Measurements from ENCODE around the gene RETREG1. TPM values are rescaled to one million over a fixed set of nuclear protein-coding genes. Genes with fewer than 3 reads are reported as not detected.

RETREG1 gene
- total RNA-seq, 1 donor from 2014 or later: 22.5 TPM

DNA sequence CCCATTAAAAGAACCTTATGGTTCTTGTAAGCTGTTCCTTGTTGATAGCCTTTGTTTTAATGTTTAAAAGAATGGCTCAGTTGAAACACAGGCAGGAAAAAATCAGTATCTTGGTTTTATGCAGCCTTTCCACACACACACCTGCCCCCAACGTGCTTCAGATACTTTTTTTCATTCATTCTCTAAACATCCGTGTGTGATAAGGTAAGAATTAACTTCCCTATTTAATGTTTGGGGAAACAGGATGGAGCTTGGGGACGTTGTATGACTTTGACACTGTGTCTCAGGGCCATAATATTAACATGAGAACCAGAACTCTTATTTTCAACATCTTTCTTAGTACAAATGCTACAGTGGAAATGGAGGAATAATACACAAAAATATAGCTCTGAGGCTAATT, 145.4 kb downstream of the RETREG1 start:
- Mint-ChIP-seq H3K9me3 (no peaks in the 10 kb centered on the region), H3K4me1 (ENCODE audit: low read depth) (peaks cover 23% of the 10 kb centered on the region), H3K27ac (no peak overlapping the region), H3K4me3 (no peak overlapping the region), H3K27me3 (ENCODE audit: insufficient read depth) (no peaks in the 10 kb centered on the region), H3K36me3 (ENCODE audit: low read depth) (peaks cover 8% of the 10 kb centered on the region)
- intact Hi-C loops (cut with micrococcal nuclease): no loop called here
- no peak for DNase-seq (ENCODE audit: low spot score)

DNA sequence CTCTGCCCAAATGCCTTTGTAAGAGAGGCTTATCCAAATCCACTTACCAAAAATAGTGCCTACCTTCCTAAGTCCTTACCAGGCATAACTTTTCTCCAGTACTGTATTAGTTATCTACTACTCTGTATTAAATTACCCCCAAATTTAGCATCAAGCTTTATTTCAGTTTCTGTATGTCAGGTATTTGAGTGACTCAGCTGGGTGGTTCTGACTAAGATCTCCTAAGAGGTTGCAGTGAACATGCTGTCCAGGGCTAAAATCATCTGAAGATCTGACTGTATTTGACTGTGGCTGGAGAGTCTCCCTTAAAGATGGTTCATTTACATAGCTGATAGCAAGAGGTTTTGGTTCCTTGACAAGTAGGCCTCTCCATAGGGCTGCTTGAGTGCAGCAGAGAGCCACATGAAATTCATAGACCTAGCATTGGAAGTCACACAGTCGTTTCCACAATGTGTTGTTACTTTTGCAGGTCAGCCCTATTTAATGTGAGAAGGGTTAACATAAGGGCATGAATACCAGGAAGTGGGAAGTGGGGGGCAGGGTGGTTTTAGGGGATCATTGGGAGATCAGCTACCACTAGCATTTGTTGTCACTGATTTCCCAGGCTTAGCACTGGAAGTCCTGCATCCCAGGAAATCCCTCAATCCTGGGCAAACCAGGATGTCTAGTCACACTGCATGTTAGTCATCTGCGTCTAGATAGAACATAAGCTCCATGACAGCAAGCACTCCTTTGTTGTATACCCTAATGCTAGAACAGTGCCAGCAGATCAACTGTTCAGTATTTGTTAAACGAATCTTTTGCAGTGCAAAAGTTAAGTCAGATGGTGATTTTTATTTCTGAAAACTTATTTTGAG, 149.2 kb downstream of the RETREG1 start:
- H3K27me3 Mint-ChIP-seq (ENCODE audit: insufficient read depth): no peaks in the 10 kb centered on the region
- no peak for DNase-seq (ENCODE audit: low spot score)
- intact Hi-C loops (cut with micrococcal nuclease): loop anchor here (1.0 to 10.0 kb wide), 7 partner anchors 8 to 1885 kb away; partner anchors contain the start of genes MYO10, OTULINL and RETREG1
- peaks cover 51% of the 10 kb centered on the region for H3K4me1 Mint-ChIP-seq (ENCODE audit: low read depth)
- H3K27ac Mint-ChIP-seq: peak overlapping the region; percentile 84
- H3K4me3 Mint-ChIP-seq: peak overlapping the region; percentile 99
- peaks cover 30% of the 10 kb centered on the region for H3K36me3 Mint-ChIP-seq (ENCODE audit: low read depth)
- H3K9me3 Mint-ChIP-seq: no peaks in the 10 kb centered on the region

DNA sequence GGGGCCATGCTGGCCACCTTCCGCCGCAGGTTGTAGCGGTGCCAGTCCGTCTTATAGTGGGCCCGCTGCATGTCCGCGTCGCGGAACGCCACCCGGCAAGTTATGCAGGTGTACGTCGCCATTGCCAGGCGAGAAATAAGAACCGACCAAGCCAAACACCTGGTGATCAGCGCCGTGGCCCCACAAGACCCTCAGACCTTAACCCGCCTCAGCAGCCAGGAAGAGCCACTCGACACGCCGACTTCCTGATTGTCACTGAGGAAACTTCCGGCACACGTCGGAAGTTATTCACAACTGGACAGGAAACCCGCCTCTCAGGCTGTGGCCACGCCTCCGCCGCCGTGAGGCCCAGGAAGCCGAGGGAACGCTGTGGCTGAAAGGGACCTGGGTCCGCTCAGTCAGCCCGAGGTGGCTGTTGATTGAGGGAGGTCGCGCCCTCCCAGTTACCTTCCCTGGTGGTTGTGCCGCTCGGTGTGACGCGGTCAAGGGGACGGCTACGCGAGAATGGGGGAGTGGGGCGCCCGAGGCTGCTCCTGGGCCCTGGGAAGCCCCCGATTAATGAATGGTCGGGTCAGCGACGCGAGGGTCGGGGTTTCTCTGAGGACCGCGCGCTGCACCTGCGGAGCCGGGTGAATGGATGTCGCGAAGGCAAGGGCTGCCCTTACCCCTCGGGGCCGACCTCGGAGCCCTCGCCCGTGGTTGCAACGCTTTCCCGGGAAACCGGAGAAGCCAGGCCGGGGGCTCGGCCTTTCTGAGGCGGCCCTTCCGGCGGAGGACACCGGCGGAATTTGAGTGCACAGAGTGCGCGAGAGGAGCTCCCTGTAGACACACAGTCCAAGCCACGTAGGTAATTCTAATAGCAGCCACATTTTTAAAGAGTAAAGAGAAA, 151.0 kb downstream of the RETREG1 start, which contains the start of gene ZNF622:
Gene ZNF622 (minus strand): TSS at position 257 of the 889 bp plus-strand sequence. CDS start 135 bp downstream, at position 122.
- peak within 1 kb of the TSS; percentile 99 for H3K4me3 Mint-ChIP-seq
- no peaks in the 10 kb centered on the region for H3K27me3 Mint-ChIP-seq (ENCODE audit: insufficient read depth)
- H3K9me3 Mint-ChIP-seq: no peaks in the 10 kb centered on the region
- intact Hi-C loops (cut with micrococcal nuclease): loop anchor here (1.0 to 10.0 kb wide), 7 partner anchors 151 to 1883 kb away; partner anchors contain the start of genes MYO10, OTULINL and RETREG1
- H3K27ac Mint-ChIP-seq: peak within 1 kb of the TSS; percentile 95
- peaks cover 45% of the 10 kb centered on the region for H3K36me3 Mint-ChIP-seq (ENCODE audit: low read depth)
- peak; percentile 86 for DNase-seq (ENCODE audit: low spot score)
- H3K4me1 Mint-ChIP-seq (ENCODE audit: low read depth): peaks cover 66% of the 10 kb centered on the region

DNA sequence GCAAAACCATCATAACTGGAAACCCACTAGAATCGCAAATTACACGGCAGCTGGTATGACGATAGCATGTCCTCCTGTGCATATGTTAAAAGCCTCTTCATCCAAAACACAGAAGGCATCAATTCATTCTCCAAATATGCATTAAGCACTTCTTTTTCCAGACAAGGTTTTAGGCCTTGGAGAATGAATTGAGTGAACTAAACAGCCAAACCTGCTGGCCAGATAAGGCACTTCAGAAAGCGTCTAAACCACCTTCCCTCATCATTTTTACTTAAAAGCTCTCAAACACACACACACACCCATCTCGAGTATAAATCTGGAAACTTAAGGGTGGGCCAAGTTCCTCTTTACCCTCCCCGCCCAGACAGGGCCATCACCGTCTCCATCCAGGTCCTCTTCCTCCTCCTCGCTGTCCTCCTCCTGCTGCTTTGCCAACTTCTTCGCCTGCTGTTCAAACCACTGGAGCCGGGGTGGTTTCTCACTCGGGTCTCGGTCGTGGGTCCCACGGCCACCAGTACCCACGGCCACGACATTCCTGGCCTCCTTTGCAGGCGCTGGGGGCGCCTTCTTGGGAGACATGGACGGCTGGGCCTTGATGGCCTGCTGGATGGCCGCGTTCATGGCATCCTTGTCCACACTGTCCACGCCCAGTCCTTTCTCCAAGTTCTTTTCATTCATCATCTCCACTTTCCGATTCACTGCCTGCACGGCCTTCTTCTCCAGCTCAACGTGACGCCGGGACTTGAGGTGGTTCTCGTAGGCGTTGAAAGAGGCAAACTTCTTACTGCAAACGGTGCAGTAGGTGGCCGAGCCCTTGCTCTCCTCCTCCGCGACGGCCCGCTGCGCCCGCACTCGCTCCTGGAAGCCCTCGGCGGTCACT, 151.9 kb downstream of the RETREG1 start:
- Mint-ChIP-seq H3K27ac (peak overlapping the region; percentile 95), H3K27me3 (ENCODE audit: insufficient read depth) (no peaks in the 10 kb centered on the region), H3K36me3 (ENCODE audit: low read depth) (peaks cover 50% of the 10 kb centered on the region), H3K4me1 (ENCODE audit: low read depth) (peaks cover 75% of the 10 kb centered on the region), H3K9me3 (no peaks in the 10 kb centered on the region), H3K4me3 (peak overlapping the region; percentile 99)
- intact Hi-C loops (cut with micrococcal nuclease): loop anchor here (1.0 to 10.0 kb wide), 6 partner anchors 162 to 1883 kb away; partner anchors contain the start of genes MYO10 and OTULINL
- no peak for DNase-seq (ENCODE audit: low spot score)

DNA sequence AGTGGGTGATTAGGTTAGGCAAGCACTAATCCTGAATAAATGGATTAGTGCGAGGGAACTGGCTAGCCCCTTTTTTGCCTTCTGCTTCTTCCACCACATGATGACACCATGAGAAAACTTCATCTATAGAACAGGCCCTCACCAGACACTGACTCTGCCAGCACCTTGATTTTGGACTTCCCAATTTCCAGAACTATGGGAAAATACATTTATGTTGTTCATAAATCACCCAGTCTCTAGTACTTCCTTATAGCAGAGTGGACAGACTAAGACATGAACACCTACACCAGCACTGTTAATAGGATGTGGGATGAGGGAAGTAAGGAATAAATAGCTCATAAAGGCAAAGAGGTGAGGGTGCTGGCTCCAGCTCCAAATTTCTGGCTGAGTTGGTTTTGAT, 152.6 kb downstream of the RETREG1 start:
- peak overlapping the region; percentile 99 for H3K4me3 Mint-ChIP-seq
- intact Hi-C loops (cut with micrococcal nuclease): loop anchor here (10.0 kb wide), 2 partner anchors 1649 to 1759 kb away; no protein-coding TSS in a partner anchor

DNA sequence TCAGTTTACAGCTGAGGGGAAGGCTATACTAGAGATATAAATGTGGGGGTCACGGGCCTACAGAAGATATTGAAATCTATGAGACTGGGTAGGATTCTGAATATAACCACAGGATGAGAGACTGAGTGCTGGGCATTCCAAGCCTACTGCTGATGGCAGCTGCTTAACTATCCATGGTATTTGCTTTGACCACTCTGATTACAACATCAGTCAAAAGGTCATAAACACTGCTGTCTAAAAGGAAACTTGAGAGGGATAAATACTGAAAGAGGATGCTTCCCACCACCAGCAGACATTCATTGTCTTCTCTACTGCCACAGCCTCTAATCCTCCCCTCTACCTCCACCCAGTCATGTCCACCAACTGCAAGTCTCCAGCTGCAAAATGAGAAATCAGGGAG, 155.0 kb downstream of the RETREG1 start:
- peak overlapping the region; percentile 11 for H3K4me3 Mint-ChIP-seq

More for the DNA sequence above, 152.6 kb downstream of the RETREG1 start:
- Mint-ChIP-seq H3K27ac (peak overlapping the region; percentile 95), H3K9me3 (no peaks in the 10 kb centered on the region), H3K36me3 (ENCODE audit: low read depth) (peaks cover 55% of the 10 kb centered on the region), H3K4me1 (ENCODE audit: low read depth) (peaks cover 82% of the 10 kb centered on the region), H3K27me3 (ENCODE audit: insufficient read depth) (no peaks in the 10 kb centered on the region)
- DNase-seq (ENCODE audit: low spot score): no peak

DNA sequence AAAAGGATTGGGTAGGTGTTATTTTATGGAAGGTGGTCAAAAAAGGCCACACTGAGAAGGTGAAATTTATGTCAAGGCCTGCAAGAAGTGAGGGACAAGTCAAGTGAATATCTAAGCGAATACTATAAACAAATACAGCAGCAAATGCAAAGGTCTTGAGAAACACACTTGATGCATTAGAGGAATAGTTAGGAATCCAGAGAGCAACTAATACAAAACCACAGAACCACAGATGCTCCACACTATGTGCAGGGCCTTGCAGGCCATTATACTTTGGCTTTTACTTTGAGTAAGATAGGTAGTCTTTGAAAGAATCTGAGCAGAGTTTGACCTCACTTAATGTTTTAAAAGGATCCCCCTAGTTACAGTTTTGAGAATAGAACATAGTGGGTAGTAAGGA, 155.8 kb downstream of the RETREG1 start:
- peaks cover 71% of the 10 kb centered on the region for H3K36me3 Mint-ChIP-seq (ENCODE audit: low read depth)
- intact Hi-C loops (cut with micrococcal nuclease): loop anchor here (10.0 kb wide), 2 partner anchors 1646 to 1756 kb away; no protein-coding TSS in a partner anchor
- H3K27ac Mint-ChIP-seq: peak overlapping the region; percentile 24
- no peaks in the 10 kb centered on the region for H3K27me3 Mint-ChIP-seq (ENCODE audit: insufficient read depth)
- peak overlapping the region; percentile 11 for H3K4me3 Mint-ChIP-seq
- DNase-seq (ENCODE audit: low spot score): no peak
- H3K4me1 Mint-ChIP-seq (ENCODE audit: low read depth): peaks cover 84% of the 10 kb centered on the region
- no peaks in the 10 kb centered on the region for H3K9me3 Mint-ChIP-seq

More for the DNA sequence above, 155.0 kb downstream of the RETREG1 start:
- no peaks in the 10 kb centered on the region for H3K27me3 Mint-ChIP-seq (ENCODE audit: insufficient read depth)
- no peak for DNase-seq (ENCODE audit: low spot score)
- intact Hi-C loops (cut with micrococcal nuclease): loop anchor here (10.0 kb wide), 2 partner anchors 1647 to 1757 kb away; no protein-coding TSS in a partner anchor
- peaks cover 65% of the 10 kb centered on the region for H3K36me3 Mint-ChIP-seq (ENCODE audit: low read depth)
- H3K9me3 Mint-ChIP-seq: no peaks in the 10 kb centered on the region
- H3K4me1 Mint-ChIP-seq (ENCODE audit: low read depth): peaks cover 76% of the 10 kb centered on the region
- H3K27ac Mint-ChIP-seq: no peak overlapping the region

DNA sequence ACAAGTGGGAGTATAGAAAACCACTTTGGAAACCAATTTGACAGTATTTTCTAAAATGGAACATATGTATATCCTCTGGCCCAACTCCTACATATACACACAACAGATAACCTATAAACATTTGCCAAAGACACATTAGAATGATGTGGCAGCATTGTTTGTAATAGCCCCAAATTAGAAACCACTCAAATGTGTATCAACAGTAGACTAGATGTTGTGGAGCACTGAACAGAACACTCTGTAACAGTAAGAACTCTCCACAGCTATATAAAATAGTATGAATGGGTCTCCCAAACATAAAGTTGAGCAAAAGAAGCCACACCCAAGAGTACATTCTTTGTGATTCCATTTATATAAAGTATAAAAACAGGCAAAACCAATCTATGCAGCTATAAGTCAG, 157.3 kb downstream of the RETREG1 start:
- Mint-ChIP-seq H3K27ac (peak overlapping the region; percentile 79), H3K4me3 (peak overlapping the region; percentile 53), H3K4me1 (ENCODE audit: low read depth) (peaks cover 83% of the 10 kb centered on the region), H3K36me3 (ENCODE audit: low read depth) (peaks cover 69% of the 10 kb centered on the region), H3K27me3 (ENCODE audit: insufficient read depth) (no peaks in the 10 kb centered on the region), H3K9me3 (no peaks in the 10 kb centered on the region)
- no peak for DNase-seq (ENCODE audit: low spot score)
- intact Hi-C loops (cut with micrococcal nuclease): loop anchor here (1.0 to 5.0 kb wide), 3 partner anchors 8 to 1533 kb away; no protein-coding TSS in a partner anchor

DNA sequence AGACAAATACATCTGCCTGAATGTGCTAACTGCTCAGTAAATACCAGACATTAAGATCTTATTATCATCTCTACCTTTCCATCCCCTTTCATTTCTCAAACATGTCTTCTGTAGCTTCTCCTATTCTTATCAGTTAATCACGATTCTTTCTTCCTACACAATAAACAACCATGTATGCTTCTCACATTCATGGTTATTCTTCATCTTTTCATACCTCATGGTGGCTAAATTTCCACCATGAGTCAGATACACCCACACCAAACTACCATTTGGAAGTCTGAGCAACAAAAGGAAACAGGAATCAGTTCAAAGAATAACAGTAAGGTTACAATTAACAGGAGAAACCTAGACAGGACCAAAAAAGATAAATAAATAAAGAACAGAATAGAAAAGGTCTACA, 158.9 kb downstream of the RETREG1 start:
- Mint-ChIP-seq H3K4me1 (ENCODE audit: low read depth) (peaks cover 67% of the 10 kb centered on the region), H3K36me3 (ENCODE audit: low read depth) (peaks cover 55% of the 10 kb centered on the region), H3K9me3 (no peaks in the 10 kb centered on the region), H3K4me3 (peak overlapping the region; percentile 23), H3K27me3 (ENCODE audit: insufficient read depth) (no peaks in the 10 kb centered on the region), H3K27ac (peak overlapping the region; percentile 84)
- intact Hi-C loops (cut with micrococcal nuclease): loop anchor here (2.0 to 5.0 kb wide), 4 partner anchors 94 to 1531 kb away; no protein-coding TSS in a partner anchor
- DNase-seq (ENCODE audit: low spot score): no peak

DNA sequence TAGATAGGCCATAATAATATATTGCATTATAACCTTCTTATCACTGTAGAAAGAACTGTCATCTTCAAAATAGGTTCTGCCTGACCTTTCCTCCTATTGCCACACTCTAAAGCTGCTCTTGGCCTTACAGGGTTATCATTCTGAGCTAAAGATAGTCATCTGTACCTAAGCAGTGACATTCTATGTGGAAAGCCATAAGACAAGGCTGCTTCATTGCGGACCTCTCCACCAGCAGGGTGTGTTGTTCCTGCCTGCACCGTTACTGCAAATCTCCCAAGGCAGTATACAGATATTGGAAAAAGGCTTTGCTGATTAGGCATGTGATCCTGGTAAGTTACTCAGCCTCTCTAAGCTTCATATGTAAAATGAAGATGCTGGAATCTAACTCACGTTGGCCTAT, 159.3 kb downstream of the RETREG1 start:
- intact Hi-C loops (cut with micrococcal nuclease): loop anchor here (2.0 to 5.0 kb wide), 3 partner anchors 95 to 327 kb away; no protein-coding TSS in a partner anchor
- H3K9me3 Mint-ChIP-seq: no peaks in the 10 kb centered on the region
- no peaks in the 10 kb centered on the region for H3K27me3 Mint-ChIP-seq (ENCODE audit: insufficient read depth)
- no peak for DNase-seq (ENCODE audit: low spot score)
- H3K27ac Mint-ChIP-seq: peak overlapping the region; percentile 84
- peaks cover 67% of the 10 kb centered on the region for H3K4me1 Mint-ChIP-seq (ENCODE audit: low read depth)
- H3K36me3 Mint-ChIP-seq (ENCODE audit: low read depth): peaks cover 53% of the 10 kb centered on the region
- peak overlapping the region; percentile 23 for H3K4me3 Mint-ChIP-seq

DNA sequence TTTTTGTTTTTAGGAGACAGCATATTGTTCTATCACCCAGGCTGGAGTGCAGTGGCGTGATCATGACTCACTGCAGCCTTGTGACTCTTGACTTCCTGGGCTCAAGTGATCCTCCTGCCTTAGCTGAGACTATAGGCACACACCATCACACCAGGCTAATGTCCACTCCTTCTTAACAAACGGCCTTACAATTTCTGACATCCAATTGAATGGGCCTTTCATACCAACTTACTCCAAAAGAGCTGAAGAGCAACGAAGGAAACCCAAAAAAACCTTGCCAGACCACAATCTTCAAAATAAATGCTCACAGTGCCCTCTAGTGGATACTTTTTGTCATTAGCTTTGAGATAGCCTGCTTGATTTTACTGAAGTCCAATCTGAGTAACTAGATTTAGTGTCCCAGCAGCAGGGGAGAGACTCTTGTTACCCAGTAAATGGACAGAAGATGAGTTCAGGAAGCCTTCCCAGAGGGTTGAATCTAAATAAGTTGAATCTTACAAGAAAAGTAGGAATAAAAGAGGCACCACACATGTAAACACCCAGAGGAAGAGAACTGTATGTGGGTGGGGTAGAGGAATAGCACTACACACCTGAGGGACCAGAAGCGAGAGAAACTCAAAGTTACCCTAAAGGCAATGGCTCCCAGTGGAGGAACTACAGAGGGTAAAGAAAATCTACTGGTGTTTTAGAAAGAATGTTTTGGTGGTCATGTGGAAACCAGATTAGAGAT, 160.5 kb downstream of the RETREG1 start:
- H3K27me3 Mint-ChIP-seq (ENCODE audit: insufficient read depth): no peaks in the 10 kb centered on the region
- H3K27ac Mint-ChIP-seq: peak overlapping the region; percentile 85
- peaks cover 53% of the 10 kb centered on the region for H3K36me3 Mint-ChIP-seq (ENCODE audit: low read depth)
- H3K4me1 Mint-ChIP-seq (ENCODE audit: low read depth): peaks cover 57% of the 10 kb centered on the region
- intact Hi-C loops (cut with micrococcal nuclease): loop anchor here (1.0 to 5.0 kb wide), 4 partner anchors 96 to 329 kb away; no protein-coding TSS in a partner anchor
- H3K9me3 Mint-ChIP-seq: no peaks in the 10 kb centered on the region
- no peak for DNase-seq (ENCODE audit: low spot score)
- peak overlapping the region; percentile 38 for H3K4me3 Mint-ChIP-seq
